ENCODE results near the gene ZNF783. TPM values are rescaled to one million over a fixed set of nuclear protein-coding genes. Genes with fewer than 3 reads are reported as not detected.

Gene ZNF783
- total and polyA plus RNA-seq, 2 donors (not counting 1 experiment from before 2014, with no cell fraction given) = 38.1 to 43.8 TPM

GRCh38 chr7:149300620-149301285 is 38.8 kb downstream of the ZNF783 start:
- H3K9me3 Mint-ChIP-seq (ENCODE audit: insufficient read depth) = no peaks in the 10 kb centered on the region
- H3K27ac Mint-ChIP-seq = no peak overlapping the region
- CTCF ChIA-PET = no interaction called here

More at GRCh38 chr7:149300620-149301285, 38.8 kb downstream of the ZNF783 start:
- ATAC-seq (ENCODE audit: low read depth) (no peak), DNase-seq (no peak)
- Histone ChIP-seq H2AFZ (ENCODE audit: insufficient read depth, low read depth, low read length, poor library complexity, severe bottlenecking) (no peak overlapping the region), H3K4me1 (ENCODE audit: control insufficient read depth in 2 of 2, insufficient read depth in 2 of 2, low read length in 2 of 2) (no peaks in the 10 kb centered on the region), H3K36me3 (replicated peaks in 1 of 2; ENCODE audit: control extremely low read depth in 1 of 2, control insufficient read depth in 1 of 2, extremely low read depth in 1 of 2, insufficient read depth in 2 of 2, low read length in 1 of 2) (no peaks in the 10 kb centered on the region), H3K9ac (ENCODE audit: low read length) (no peak overlapping the region), H3K4me3 (ENCODE audit: control extremely low read depth in 1 of 5, extremely low read depth in 1 of 5, insufficient read depth in 1 of 5, low read depth in 2 of 5, low read length in 4 of 5) (no peak overlapping the region), H3K79me2 (ENCODE audit: control insufficient read depth, insufficient read depth, low read length) (no peaks in the 10 kb centered on the region), H4K20me1 (ENCODE audit: control insufficient read depth, insufficient read depth, low read length, poor library complexity, severe bottlenecking) (no peaks in the 10 kb centered on the region), H3K4me2 (replicated peaks; ENCODE audit: low read depth, low read length, poor library complexity, severe bottlenecking) (no peak overlapping the region), H3K9me3 (ENCODE audit: control extremely low read depth in 1 of 3, control insufficient read depth in 2 of 3, insufficient read depth in 1 of 3, low read length in 2 of 3) (peaks cover 0 to 9% (median 3%) of the 10 kb centered on the region in 3 donors), H3K27ac (ENCODE audit: low read length in 2 of 2) (no peak overlapping the region), H3K27me3 (replicated peaks in 1 of 4; ENCODE audit: control extremely low read depth in 1 of 4, control insufficient read depth in 3 of 4, insufficient read depth in 4 of 4, low read length in 3 of 4) (no peaks in the 10 kb centered on the region)
- intact Hi-C loops (cut with micrococcal nuclease) = no loop called here
- Mint-ChIP-seq H3K4me3 (no peak overlapping the region), H3K27me3 (peaks cover 6% of the 10 kb centered on the region), H3K4me1 (no peaks in the 10 kb centered on the region)
- POLR2A ChIA-PET = no interaction called here
- 69% methylated on average over 3 of the region's 8 CpGs for whole genome bisulfite sequencing (ENCODE audit: insufficient coverage)
- TF ChIP-seq CTCF (IDR thresholded peaks at IDR 0.05) = no peak
- TF ChIP-seq EZH2 (IDR thresholded peaks at IDR 0.05; ENCODE audit: borderline replicate concordance, insufficient read depth, low read depth, low read length, poor library complexity, severe bottlenecking) = no peak

Measured in B cell (primary cell).